ENCODE data around the gene ACKR4.
"Not testable (repeated sequence)": the region's sequence is repeated elsewhere in the genome, so short reads cannot be mapped to it uniquely, and the experiment has no call there.

The ACKR4 gene

GRCh38 chr3:132606085-132606484 is 9.0 kb downstream of the ACKR4 start:
- Histone ChIP-seq H3K9ac (ENCODE audit: low read length) (peak overlapping the region; percentile 54), H3K79me1 (replicated peaks; ENCODE audit: low read length, poor library complexity, severe bottlenecking) (peaks cover 1% of the 10 kb centered on the region), H3K4me1 (ENCODE audit: control insufficient read depth, insufficient read depth, low read depth, low read length) (peaks cover 2% of the 10 kb centered on the region), H3K9me3 (ENCODE audit: control insufficient read depth, low read length) (peaks cover 2% of the 10 kb centered on the region), H3K18ac (ENCODE audit: low read depth in 1 of 2, low read length in 2 of 2) (no peak overlapping the region), H4K8ac (ENCODE audit: low read length) (no peak overlapping the region), H3K23ac (ENCODE audit: low read length in 2 of 2) (no peak overlapping the region), H2AFZ (ENCODE audit: low read depth, low read length) (no peak overlapping the region), H3K4me2 (ENCODE audit: low read length, poor library complexity, severe bottlenecking) (no peak overlapping the region), H3K27ac (ENCODE audit: low read length, poor library complexity, severe bottlenecking) (no peak overlapping the region), H3K27me3 (ENCODE audit: control insufficient read depth in 1 of 2, insufficient read depth in 1 of 2, low read length in 2 of 2) (no peaks in the 10 kb centered on the region), H4K91ac (ENCODE audit: low read length) (no peak overlapping the region), H2BK12ac (ENCODE audit: low read length in 2 of 2) (no peak overlapping the region), H3K4ac (ENCODE audit: low read depth in 1 of 2, low read length in 2 of 2) (no peak overlapping the region), H2BK5ac (ENCODE audit: low read depth, low read length, poor library complexity, severe bottlenecking) (no peak overlapping the region), H3K4me3 (ENCODE audit: insufficient read depth in 1 of 2, low read depth in 1 of 2, low read length in 2 of 2) (no peak overlapping the region), H2BK15ac (ENCODE audit: low read depth, poor library complexity, severe bottlenecking) (no peak overlapping the region), H2AK5ac (ENCODE audit: low read length, severe bottlenecking) (no peak overlapping the region), H2BK120ac (ENCODE audit: low read depth, low read length) (no peak overlapping the region), H3K14ac (ENCODE audit: low read length in 2 of 2) (no peak overlapping the region), H3K36me3 (ENCODE audit: control insufficient read depth in 1 of 2, insufficient read depth in 2 of 2, low read depth in 1 of 2, low read length in 2 of 2) (peaks cover 4 to 24% of the 10 kb centered on the region in 2 experiments)
- DNase-seq = peak; percentile 41
- 63% methylated on average over 1 of the region's 1 CpG for WGBS

GRCh38 chr3:132606620-132607019 is 9.6 kb downstream of the ACKR4 start:
- not testable (repeated sequence) for H2BK12ac ChIP-seq (ENCODE audit: low read length in 2 of 2); H3K4me1 ChIP-seq (ENCODE audit: control insufficient read depth, insufficient read depth, low read depth, low read length); H2AK5ac ChIP-seq (ENCODE audit: low read length, severe bottlenecking); H2BK15ac ChIP-seq (ENCODE audit: low read depth, poor library complexity, severe bottlenecking); H2AFZ ChIP-seq (ENCODE audit: low read depth, low read length); H3K27me3 ChIP-seq (ENCODE audit: control insufficient read depth in 1 of 2, insufficient read depth in 1 of 2, low read length in 2 of 2); H3K27ac ChIP-seq (ENCODE audit: low read length, poor library complexity, severe bottlenecking); H3K14ac ChIP-seq (ENCODE audit: low read length in 2 of 2); H2BK5ac ChIP-seq (ENCODE audit: low read depth, low read length, poor library complexity, severe bottlenecking); H3K4me3 ChIP-seq (ENCODE audit: insufficient read depth in 1 of 2, low read depth in 1 of 2, low read length in 2 of 2); H3K23ac ChIP-seq (ENCODE audit: low read length in 2 of 2); H2BK120ac ChIP-seq (ENCODE audit: low read depth, low read length); H3K79me1 ChIP-seq (replicated peaks; ENCODE audit: low read length, poor library complexity, severe bottlenecking); H3K4ac ChIP-seq (ENCODE audit: low read depth in 1 of 2, low read length in 2 of 2); H4K91ac ChIP-seq (ENCODE audit: low read length); H3K9me3 ChIP-seq (ENCODE audit: control insufficient read depth, low read length); DNase-seq; H3K4me2 ChIP-seq (ENCODE audit: low read length, poor library complexity, severe bottlenecking)
- H3K36me3 ChIP-seq (ENCODE audit: control insufficient read depth in 1 of 2, insufficient read depth in 2 of 2, low read depth in 1 of 2, low read length in 2 of 2) = peaks cover 4 to 24% of the 10 kb centered on the region in 2 experiments
- peak overlapping the region in 1 of 2 experiments; percentile 34 for H3K18ac ChIP-seq (ENCODE audit: low read depth in 1 of 2, low read length in 2 of 2)
- peak overlapping the region; percentile 54 for H3K9ac ChIP-seq (ENCODE audit: low read length)
- H4K8ac ChIP-seq (ENCODE audit: low read length) = peak overlapping the region; percentile 29
- 72% methylated on average over 8 of the region's 8 CpGs for WGBS

- not testable (repeated sequence) for H2AFZ ChIP-seq (ENCODE audit: low read depth, low read length); H3K4me1 ChIP-seq (ENCODE audit: control insufficient read depth, insufficient read depth, low read depth, low read length); H3K79me1 ChIP-seq (replicated peaks; ENCODE audit: low read length, poor library complexity, severe bottlenecking); H3K4me3 ChIP-seq (ENCODE audit: insufficient read depth in 1 of 2, low read depth in 1 of 2, low read length in 2 of 2); H2BK5ac ChIP-seq (ENCODE audit: low read depth, low read length, poor library complexity, severe bottlenecking); H4K8ac ChIP-seq (ENCODE audit: low read length); H2BK120ac ChIP-seq (ENCODE audit: low read depth, low read length); H3K14ac ChIP-seq (ENCODE audit: low read length in 2 of 2); DNase-seq; H4K91ac ChIP-seq (ENCODE audit: low read length); H3K27me3 ChIP-seq (ENCODE audit: control insufficient read depth in 1 of 2, insufficient read depth in 1 of 2, low read length in 2 of 2); H3K18ac ChIP-seq (ENCODE audit: low read depth in 1 of 2, low read length in 2 of 2); H3K27ac ChIP-seq (ENCODE audit: low read length, poor library complexity, severe bottlenecking); H3K4me2 ChIP-seq (ENCODE audit: low read length, poor library complexity, severe bottlenecking); H3K23ac ChIP-seq (ENCODE audit: low read length in 2 of 2); H3K9me3 ChIP-seq (ENCODE audit: control insufficient read depth, low read length); H3K9ac ChIP-seq (ENCODE audit: low read length); H2BK12ac ChIP-seq (ENCODE audit: low read length in 2 of 2); H3K4ac ChIP-seq (ENCODE audit: low read depth in 1 of 2, low read length in 2 of 2); H2BK15ac ChIP-seq (ENCODE audit: low read depth, poor library complexity, severe bottlenecking); H2AK5ac ChIP-seq (ENCODE audit: low read length, severe bottlenecking)
- H3K36me3 ChIP-seq (ENCODE audit: control insufficient read depth in 1 of 2, insufficient read depth in 2 of 2, low read depth in 1 of 2, low read length in 2 of 2) = peaks cover 0 to 33% of the 10 kb centered on the region in 2 experiments
- WGBS = 100% methylated on average over 1 of the region's 3 CpGs
Measured at GRCh38 chr3:132615301-132615700, 18.2 kb downstream of the ACKR4 start.

GRCh38 chr3:132615881-132616280 is 18.8 kb downstream of the ACKR4 start:
- H2BK120ac ChIP-seq (ENCODE audit: low read depth, low read length) = no peak overlapping the region
- H2AK5ac ChIP-seq (ENCODE audit: low read length, severe bottlenecking) = no peak overlapping the region
- H3K14ac ChIP-seq (ENCODE audit: low read length in 2 of 2) = no peak overlapping the region
- no peaks in the 10 kb centered on the region for H3K4me1 ChIP-seq (ENCODE audit: control insufficient read depth, insufficient read depth, low read depth, low read length)
- H2BK5ac ChIP-seq (ENCODE audit: low read depth, low read length, poor library complexity, severe bottlenecking) = no peak overlapping the region
- no peak overlapping the region for H3K9ac ChIP-seq (ENCODE audit: low read length)
- no peak for DNase-seq
- H3K9me3 ChIP-seq (ENCODE audit: control insufficient read depth, low read length) = peaks cover 5% of the 10 kb centered on the region
- peaks cover 2% of the 10 kb centered on the region for H3K79me1 ChIP-seq (replicated peaks; ENCODE audit: low read length, poor library complexity, severe bottlenecking)
- H4K91ac ChIP-seq (ENCODE audit: low read length) = no peak overlapping the region
- H3K4ac ChIP-seq (ENCODE audit: low read depth in 1 of 2, low read length in 2 of 2) = no peak overlapping the region
- 8% methylated on average over 2 of the region's 3 CpGs for WGBS
- no peak overlapping the region for H3K4me3 ChIP-seq (ENCODE audit: insufficient read depth in 1 of 2, low read depth in 1 of 2, low read length in 2 of 2)
- H2BK12ac ChIP-seq (ENCODE audit: low read length in 2 of 2) = no peak overlapping the region
- no peak overlapping the region for H3K27ac ChIP-seq (ENCODE audit: low read length, poor library complexity, severe bottlenecking)
- H3K23ac ChIP-seq (ENCODE audit: low read length in 2 of 2) = no peak overlapping the region
- H4K8ac ChIP-seq (ENCODE audit: low read length) = no peak overlapping the region
- no peak overlapping the region for H3K18ac ChIP-seq (ENCODE audit: low read depth in 1 of 2, low read length in 2 of 2)
- H2AFZ ChIP-seq (ENCODE audit: low read depth, low read length) = no peak overlapping the region
- peaks cover 0 to 36% of the 10 kb centered on the region in 2 experiments for H3K36me3 ChIP-seq (ENCODE audit: control insufficient read depth in 1 of 2, insufficient read depth in 2 of 2, low read depth in 1 of 2, low read length in 2 of 2)
- no peak overlapping the region for H3K4me2 ChIP-seq (ENCODE audit: low read length, poor library complexity, severe bottlenecking)
- no peak overlapping the region for H2BK15ac ChIP-seq (ENCODE audit: low read depth, poor library complexity, severe bottlenecking)
- no peaks in the 10 kb centered on the region for H3K27me3 ChIP-seq (ENCODE audit: control insufficient read depth in 1 of 2, insufficient read depth in 1 of 2, low read length in 2 of 2)

Data from mesenchymal stem cell (in vitro differentiated cells and primary cell).